Panc1 (cell line): ENCODE measurements around the gene IL33.

Experiments
- POLR2AphosphoS5 ChIP-seq: IDR thresholded peaks from 2 replicates; pipeline ENCODE4 v1.6.1; 2012; ENCODE audit warnings: mild to moderate bottlenecking, low read depth, low read length, moderate library complexity
- REST ChIP-seq, 2 experiments: IDR thresholded peaks; 2 replicates each; pipeline ENCODE4 v1.6.1; 2011 to 2012; ENCODE audit warnings: low read depth in 2 of 2, control low read depth in 1 of 2, low read length in 1 of 2, mild to moderate bottlenecking in 1 of 2, moderate library complexity in 1 of 2; ENCODE audit not compliant: insufficient read depth in 1 of 2
- SIN3A ChIP-seq: IDR thresholded peaks from 2 replicates; pipeline ENCODE4 v1.6.1; 2012; ENCODE audit warnings: low read depth, mild to moderate bottlenecking, low read length, moderate library complexity, borderline replicate concordance; ENCODE audit not compliant: insufficient read depth
- TCF7L2 ChIP-seq: IDR thresholded peaks from 2 replicates; pipeline ENCODE4 v1.6.1; 2011; ENCODE audit warnings: mild to moderate bottlenecking, low read depth, low read length, inconsistent platforms
- TF ChIP-seq, protein P1 (sequence below): fragments of 450-650 bp; IDR thresholded peaks from 2 replicates; pipeline ENCODE4 v1.5.1; 2017; ENCODE audit warnings: mild to moderate bottlenecking

DNA sequence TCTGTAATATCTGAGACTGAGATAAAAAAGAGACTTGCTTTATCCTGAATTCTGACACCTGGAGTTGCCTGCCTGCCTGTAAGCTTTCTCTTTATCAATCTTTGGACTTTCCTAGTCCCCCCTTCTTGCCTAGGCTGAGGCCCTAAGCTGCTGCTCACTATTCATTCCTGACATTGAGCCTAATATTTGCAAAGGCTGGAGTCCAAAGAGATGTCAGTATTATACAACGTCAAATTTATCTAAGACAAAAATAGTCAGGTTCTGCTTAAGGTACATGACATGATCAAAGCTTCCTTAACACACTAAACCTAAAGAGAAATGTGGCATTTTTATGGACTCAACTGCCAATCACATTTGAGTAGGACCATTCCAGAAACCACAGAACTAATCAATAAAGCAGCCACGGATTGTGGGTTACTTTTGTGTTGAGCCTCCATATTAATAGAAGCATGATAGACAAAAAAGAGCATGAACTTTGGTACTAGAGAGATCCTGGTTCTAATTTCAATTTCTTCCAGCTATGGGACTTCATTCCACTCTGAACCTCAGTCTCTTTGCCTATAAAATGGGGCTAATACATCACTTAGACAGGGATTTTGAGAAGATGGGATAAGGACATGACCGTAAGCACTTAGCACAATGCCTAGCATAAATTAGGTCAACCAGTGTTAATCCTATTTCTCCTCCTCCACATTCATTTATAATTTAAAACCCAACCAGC is 56.1 kb downstream of the IL33 start:
- TF ChIP-seq, protein P1, sequence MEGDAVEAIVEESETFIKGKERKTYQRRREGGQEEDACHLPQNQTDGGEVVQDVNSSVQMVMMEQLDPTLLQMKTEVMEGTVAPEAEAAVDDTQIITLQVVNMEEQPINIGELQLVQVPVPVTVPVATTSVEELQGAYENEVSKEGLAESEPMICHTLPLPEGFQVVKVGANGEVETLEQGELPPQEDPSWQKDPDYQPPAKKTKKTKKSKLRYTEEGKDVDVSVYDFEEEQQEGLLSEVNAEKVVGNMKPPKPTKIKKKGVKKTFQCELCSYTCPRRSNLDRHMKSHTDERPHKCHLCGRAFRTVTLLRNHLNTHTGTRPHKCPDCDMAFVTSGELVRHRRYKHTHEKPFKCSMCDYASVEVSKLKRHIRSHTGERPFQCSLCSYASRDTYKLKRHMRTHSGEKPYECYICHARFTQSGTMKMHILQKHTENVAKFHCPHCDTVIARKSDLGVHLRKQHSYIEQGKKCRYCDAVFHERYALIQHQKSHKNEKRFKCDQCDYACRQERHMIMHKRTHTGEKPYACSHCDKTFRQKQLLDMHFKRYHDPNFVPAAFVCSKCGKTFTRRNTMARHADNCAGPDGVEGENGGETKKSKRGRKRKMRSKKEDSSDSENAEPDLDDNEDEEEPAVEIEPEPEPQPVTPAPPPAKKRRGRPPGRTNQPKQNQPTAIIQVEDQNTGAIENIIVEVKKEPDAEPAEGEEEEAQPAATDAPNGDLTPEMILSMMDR: no peak
- TF ChIP-seq REST (IDR thresholded peaks at IDR 0.05; ENCODE audit: insufficient read depth in 1 of 2, low read depth in 2 of 2, low read length in 1 of 2) (no peak), SIN3A (no peak), POLR2AphosphoS5 (no peak), TCF7L2 (no peak)
